ENCODE measurements around the gene CADPS2. TPM values are rescaled to one million over a fixed set of nuclear protein-coding genes. Genes with fewer than 3 reads are reported as not detected.

Gene CADPS2
- total and polyA plus RNA-seq, 9 donors = 4.4 to 11.3 (median 7.4) TPM

GRCh38 chr7:122552769-122553168, 333.5 kb downstream of the CADPS2 start:
- Histone ChIP-seq H3K4me3 (ENCODE audit: low read length) (no peak overlapping the region), H3K4me1 (ENCODE audit: control insufficient read depth, insufficient read depth, low read length) (no peaks in the 10 kb centered on the region), H3K27ac (ENCODE audit: low read length) (no peak overlapping the region), H3K9me3 (replicated peaks; ENCODE audit: control insufficient read depth, low read depth, low read length) (no peaks in the 10 kb centered on the region), H3K27me3 (ENCODE audit: control insufficient read depth, insufficient read depth, low read length) (no peaks in the 10 kb centered on the region), H3K36me3 (ENCODE audit: control insufficient read depth, insufficient read depth, low read length) (no peaks in the 10 kb centered on the region)
- no peak for DNase-seq

DNA sequence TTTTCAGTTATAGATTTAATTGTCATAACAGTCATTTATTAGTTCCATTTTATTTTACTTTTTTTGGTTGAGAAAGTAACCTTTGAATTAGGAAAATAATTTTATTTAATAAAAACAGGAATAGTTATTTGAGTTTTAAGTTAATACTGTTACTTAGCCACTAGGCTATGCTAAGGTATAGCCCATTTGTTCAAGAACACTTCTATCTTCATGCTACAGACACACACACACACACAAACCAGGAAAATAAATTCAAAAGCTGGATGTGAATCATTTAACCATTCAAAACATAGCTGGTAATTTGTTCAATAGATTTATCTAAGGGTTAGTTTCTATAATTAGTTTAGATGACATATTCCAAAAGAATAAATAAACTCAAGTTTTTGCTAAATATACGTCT, 335.7 kb downstream of the CADPS2 start:
- Histone ChIP-seq H3K4me1 (ENCODE audit: control insufficient read depth, insufficient read depth, low read length) (no peaks in the 10 kb centered on the region), H3K9me3 (replicated peaks; ENCODE audit: control insufficient read depth, low read depth, low read length) (no peaks in the 10 kb centered on the region), H3K4me3 (ENCODE audit: low read length) (no peak overlapping the region), H3K27ac (ENCODE audit: low read length) (no peak overlapping the region), H3K27me3 (ENCODE audit: control insufficient read depth, insufficient read depth, low read length) (no peaks in the 10 kb centered on the region), H3K36me3 (ENCODE audit: control insufficient read depth, insufficient read depth, low read length) (no peaks in the 10 kb centered on the region)
- DNase-seq = no peak
- no CpG with 5 or more reads among the region's 1 CpG for WGBS (ENCODE audit: insufficient coverage)

- no peak for DNase-seq
These were observed 336.7 kb downstream of the CADPS2 start for GRCh38 chr7:122549578-122549977.

DNA sequence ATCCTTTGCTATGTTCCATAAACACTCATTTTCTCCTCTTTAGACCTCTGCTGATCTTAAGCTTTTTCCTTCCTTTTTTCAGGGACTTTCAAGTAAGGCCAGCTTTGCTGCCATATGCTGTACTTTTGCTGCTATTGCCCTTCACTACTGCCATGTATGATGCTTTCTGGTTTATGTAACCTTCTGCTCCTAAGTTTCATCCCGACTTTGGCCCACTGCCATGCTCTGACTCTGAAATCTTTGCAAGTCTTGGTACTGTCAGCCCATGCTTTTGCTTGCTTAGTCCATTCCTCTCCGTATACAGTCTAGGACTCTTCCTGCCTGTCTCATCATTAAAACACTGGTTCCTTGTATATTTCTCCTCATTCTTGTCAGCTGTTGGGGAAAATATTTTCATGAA, 339.8 kb downstream of the CADPS2 start:
- Histone ChIP-seq H3K9me3 (replicated peaks; ENCODE audit: control insufficient read depth, low read depth, low read length) (no peaks in the 10 kb centered on the region), H3K36me3 (ENCODE audit: control insufficient read depth, insufficient read depth, low read length) (no peaks in the 10 kb centered on the region), H3K4me3 (ENCODE audit: low read length) (no peak overlapping the region), H3K27me3 (ENCODE audit: control insufficient read depth, insufficient read depth, low read length) (no peaks in the 10 kb centered on the region), H3K4me1 (ENCODE audit: control insufficient read depth, insufficient read depth, low read length) (no peaks in the 10 kb centered on the region), H3K27ac (ENCODE audit: low read length) (no peak overlapping the region)
- no CpG with 5 or more reads among the region's 2 CpGs for WGBS (ENCODE audit: insufficient coverage)
- peak; percentile 8 for DNase-seq

More at GRCh38 chr7:122549578-122549977, 336.7 kb downstream of the CADPS2 start:
- H3K4me3 ChIP-seq (ENCODE audit: low read length) = no peak overlapping the region
- no peaks in the 10 kb centered on the region for H3K36me3 ChIP-seq (ENCODE audit: control insufficient read depth, insufficient read depth, low read length)
- no peaks in the 10 kb centered on the region for H3K9me3 ChIP-seq (replicated peaks; ENCODE audit: control insufficient read depth, low read depth, low read length)
- no peaks in the 10 kb centered on the region for H3K4me1 ChIP-seq (ENCODE audit: control insufficient read depth, insufficient read depth, low read length)
- H3K27me3 ChIP-seq (ENCODE audit: control insufficient read depth, insufficient read depth, low read length) = no peaks in the 10 kb centered on the region
- no peak overlapping the region for H3K27ac ChIP-seq (ENCODE audit: low read length)
- WGBS (ENCODE audit: insufficient coverage) = no CpG with 5 or more reads among the region's 5 CpGs

DNA sequence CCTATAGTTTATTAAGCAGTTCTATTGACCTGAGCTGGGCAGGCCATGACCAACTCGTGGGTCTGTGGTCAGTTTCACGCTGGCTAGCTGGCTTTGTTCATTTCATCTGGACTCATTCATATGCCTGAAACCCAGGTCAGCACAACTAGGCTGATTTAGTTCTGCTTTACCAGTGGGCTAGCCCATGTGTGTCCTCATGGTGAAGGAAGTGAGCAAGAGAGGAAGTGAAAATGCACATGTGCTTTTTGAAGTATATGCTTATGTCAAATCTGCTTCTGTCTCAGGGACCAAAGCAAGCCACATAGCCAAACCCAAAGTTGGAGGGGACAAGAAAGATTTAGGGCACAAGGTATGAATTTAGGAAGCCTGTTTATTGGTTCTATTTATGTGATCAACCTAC, 341.8 kb downstream of the CADPS2 start:
- WGBS (ENCODE audit: insufficient coverage) = 81% methylated on average over 2 of the region's 2 CpGs
- H3K4me1 ChIP-seq (ENCODE audit: control insufficient read depth, insufficient read depth, low read length) = no peaks in the 10 kb centered on the region
- H3K27me3 ChIP-seq (ENCODE audit: control insufficient read depth, insufficient read depth, low read length) = no peaks in the 10 kb centered on the region
- peak; percentile 54 for DNase-seq
- no peaks in the 10 kb centered on the region for H3K9me3 ChIP-seq (replicated peaks; ENCODE audit: control insufficient read depth, low read depth, low read length)
- no peak overlapping the region for H3K27ac ChIP-seq (ENCODE audit: low read length)
- H3K4me3 ChIP-seq (ENCODE audit: low read length) = no peak overlapping the region
- H3K36me3 ChIP-seq (ENCODE audit: control insufficient read depth, insufficient read depth, low read length) = no peaks in the 10 kb centered on the region

DNA sequence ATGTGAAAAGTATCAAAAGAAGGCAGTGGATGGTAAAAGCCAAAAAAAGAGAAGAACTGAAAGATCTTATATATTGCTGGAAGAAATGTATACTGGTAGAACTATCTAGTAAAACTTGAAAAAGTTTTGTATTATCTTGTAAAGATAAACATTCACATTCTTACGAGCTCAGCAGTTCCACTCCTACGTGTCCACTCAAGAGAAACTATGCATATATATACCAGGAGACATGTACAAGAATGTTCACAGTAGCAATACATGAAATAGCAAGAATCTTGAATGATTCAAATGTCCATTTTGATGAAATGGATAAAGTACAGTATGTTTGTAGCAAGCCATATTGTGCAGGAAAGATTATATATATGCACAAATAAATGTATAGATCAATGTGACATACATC, 342.4 kb downstream of the CADPS2 start:
- no peak for DNase-seq
- WGBS (ENCODE audit: insufficient coverage) = no CpG with 5 or more reads among the region's 2 CpGs
- Histone ChIP-seq H3K36me3 (ENCODE audit: control insufficient read depth, insufficient read depth, low read length) (no peaks in the 10 kb centered on the region), H3K27ac (ENCODE audit: low read length) (no peak overlapping the region), H3K4me1 (ENCODE audit: control insufficient read depth, insufficient read depth, low read length) (no peaks in the 10 kb centered on the region), H3K9me3 (replicated peaks; ENCODE audit: control insufficient read depth, low read depth, low read length) (no peaks in the 10 kb centered on the region), H3K27me3 (ENCODE audit: control insufficient read depth, insufficient read depth, low read length) (no peaks in the 10 kb centered on the region), H3K4me3 (ENCODE audit: low read length) (no peak overlapping the region)

DNA sequence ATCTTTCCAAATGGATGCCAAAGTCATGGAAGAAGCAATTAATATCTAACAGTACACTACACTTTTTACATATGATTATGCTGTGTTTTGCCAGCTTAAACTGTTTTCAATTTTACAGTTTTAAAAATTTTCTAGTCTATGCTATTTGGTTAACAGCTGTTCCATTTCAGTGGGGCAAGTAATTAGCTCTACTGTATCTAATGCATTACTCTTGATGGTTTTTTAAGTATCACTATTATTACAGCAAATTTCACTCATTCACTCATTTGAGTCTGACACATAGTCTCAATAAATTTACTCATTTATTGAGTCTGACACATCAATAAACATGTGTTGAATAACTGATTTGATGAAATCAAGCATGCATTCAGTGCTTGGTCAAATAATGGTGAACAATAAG, 343.1 kb downstream of the CADPS2 start:
- DNase-seq = no peak

DNA sequence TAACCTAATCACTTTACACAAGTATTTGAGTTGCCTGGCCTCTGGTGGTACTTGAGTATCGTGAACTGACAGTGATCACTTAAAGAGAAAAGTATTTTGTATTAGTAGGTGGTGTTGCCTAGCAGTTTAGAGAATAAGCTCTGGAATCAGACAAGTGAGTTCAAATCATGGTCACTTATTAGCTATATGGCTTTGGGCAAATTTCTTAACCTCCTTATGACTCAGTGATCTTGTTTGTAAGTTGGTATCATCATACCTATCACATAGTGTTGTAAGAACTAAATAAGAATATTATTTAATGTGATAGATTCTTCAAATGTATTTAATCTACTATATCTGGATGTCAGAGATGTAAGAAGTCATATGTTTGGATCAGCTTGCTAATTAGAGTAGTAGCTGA, 351.2 kb downstream of the CADPS2 start:
- Histone ChIP-seq H3K27me3 (ENCODE audit: control insufficient read depth, insufficient read depth, low read length) (no peaks in the 10 kb centered on the region), H3K9me3 (replicated peaks; ENCODE audit: control insufficient read depth, low read depth, low read length) (no peaks in the 10 kb centered on the region), H3K27ac (ENCODE audit: low read length) (no peak overlapping the region), H3K4me3 (ENCODE audit: low read length) (no peak overlapping the region), H3K36me3 (ENCODE audit: control insufficient read depth, insufficient read depth, low read length) (no peaks in the 10 kb centered on the region), H3K4me1 (ENCODE audit: control insufficient read depth, insufficient read depth, low read length) (no peaks in the 10 kb centered on the region)
- DNase-seq = no peak
- WGBS (ENCODE audit: insufficient coverage) = no CpG with 5 or more reads among the region's 1 CpG

More for the DNA sequence above, 343.1 kb downstream of the CADPS2 start:
- Histone ChIP-seq H3K4me1 (ENCODE audit: control insufficient read depth, insufficient read depth, low read length) (no peaks in the 10 kb centered on the region), H3K36me3 (ENCODE audit: control insufficient read depth, insufficient read depth, low read length) (no peaks in the 10 kb centered on the region), H3K9me3 (replicated peaks; ENCODE audit: control insufficient read depth, low read depth, low read length) (no peaks in the 10 kb centered on the region), H3K4me3 (ENCODE audit: low read length) (no peak overlapping the region), H3K27ac (ENCODE audit: low read length) (no peak overlapping the region), H3K27me3 (ENCODE audit: control insufficient read depth, insufficient read depth, low read length) (no peaks in the 10 kb centered on the region)

DNA sequence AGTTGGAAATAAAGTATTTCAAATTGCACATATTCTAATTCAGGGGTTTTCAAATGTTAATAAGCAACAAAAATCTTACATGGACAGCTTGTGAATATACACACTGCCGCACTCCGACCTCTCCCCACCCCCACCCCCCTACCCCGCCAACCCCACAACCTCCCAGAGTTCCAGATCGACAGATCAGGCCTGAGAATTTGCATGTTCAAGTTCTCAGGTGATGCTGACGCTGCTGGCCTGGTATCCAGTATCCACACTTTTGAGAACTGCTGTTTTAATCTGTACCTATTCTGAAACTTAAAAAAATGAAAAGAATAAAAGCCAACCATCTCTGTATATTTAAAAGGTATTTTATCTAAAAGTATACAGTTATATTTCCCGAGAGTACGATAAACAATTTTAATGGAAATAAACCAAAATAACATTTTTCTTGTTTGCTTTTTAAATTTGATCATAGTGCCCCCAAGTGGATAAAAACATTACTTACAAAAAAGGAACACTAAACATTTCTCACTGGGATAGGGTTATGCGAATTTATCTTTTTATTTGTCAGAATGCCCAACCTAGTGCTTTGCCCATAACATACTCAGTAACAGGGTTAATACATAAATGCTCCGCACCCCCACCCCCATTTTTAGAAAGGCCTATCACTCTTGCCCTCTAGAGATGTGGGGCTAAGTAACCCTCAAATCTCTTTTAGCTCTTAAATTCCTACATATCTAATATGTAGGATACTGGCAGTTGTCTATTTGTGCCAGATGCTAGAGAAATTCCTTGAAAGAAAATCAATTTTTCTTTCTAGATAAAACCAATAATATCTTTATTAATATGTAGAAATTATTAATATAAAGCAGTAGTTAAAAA, 353.6 kb downstream of the CADPS2 start:
- no peaks in the 10 kb centered on the region for H3K27me3 ChIP-seq (ENCODE audit: control insufficient read depth, insufficient read depth, low read length)
- no peak overlapping the region for H3K27ac ChIP-seq (ENCODE audit: low read length)
- no peaks in the 10 kb centered on the region for H3K4me1 ChIP-seq (ENCODE audit: control insufficient read depth, insufficient read depth, low read length)
- H3K9me3 ChIP-seq (replicated peaks; ENCODE audit: control insufficient read depth, low read depth, low read length) = no peaks in the 10 kb centered on the region
- H3K36me3 ChIP-seq (ENCODE audit: control insufficient read depth, insufficient read depth, low read length) = no peaks in the 10 kb centered on the region
- H3K4me3 ChIP-seq (ENCODE audit: low read length) = no peak overlapping the region
- DNase-seq = peak; percentile 21
- WGBS (ENCODE audit: insufficient coverage) = no CpG with 5 or more reads among the region's 9 CpGs

DNA sequence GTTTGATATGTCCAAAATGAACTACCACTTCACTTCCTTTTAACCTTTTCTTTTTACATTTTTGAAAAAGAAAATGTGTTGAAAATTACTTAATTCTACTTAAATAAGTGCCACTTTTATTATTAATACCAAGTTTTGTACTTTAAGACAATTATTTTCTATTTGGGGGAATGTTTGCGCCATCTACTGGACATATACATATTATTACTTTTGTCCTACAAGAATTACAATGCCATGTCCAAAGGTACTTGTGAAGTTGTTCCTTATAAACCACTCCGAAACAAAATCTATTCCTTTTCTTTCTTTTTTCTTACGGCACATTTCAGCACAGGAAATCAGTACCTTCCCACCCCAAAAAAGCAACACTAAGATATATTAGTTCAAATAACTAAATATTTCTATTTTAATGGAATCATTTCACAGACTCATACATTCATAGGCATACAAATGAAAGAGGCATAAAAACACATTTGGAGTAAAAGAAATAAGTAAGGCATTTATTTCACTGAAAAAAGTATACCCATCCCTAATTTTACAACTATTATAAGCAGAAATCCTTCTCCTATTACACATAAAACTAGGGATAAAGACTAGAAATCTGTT, 357.3 kb downstream of the CADPS2 start:
- WGBS (ENCODE audit: insufficient coverage) = no CpG with 5 or more reads among the region's 3 CpGs
- H3K4me3 ChIP-seq (ENCODE audit: low read length) = no peak overlapping the region
- H3K27me3 ChIP-seq (ENCODE audit: control insufficient read depth, insufficient read depth, low read length) = no peaks in the 10 kb centered on the region
- peak; percentile 42 for DNase-seq
- H3K9me3 ChIP-seq (replicated peaks; ENCODE audit: control insufficient read depth, low read depth, low read length) = no peaks in the 10 kb centered on the region
- H3K4me1 ChIP-seq (ENCODE audit: control insufficient read depth, insufficient read depth, low read length) = no peaks in the 10 kb centered on the region
- H3K36me3 ChIP-seq (ENCODE audit: control insufficient read depth, insufficient read depth, low read length) = no peaks in the 10 kb centered on the region
- H3K27ac ChIP-seq (ENCODE audit: low read length) = no peak overlapping the region
